HepG2 (cell line): ENCODE data around the gene ETFA. TPM values are rescaled to one million over a fixed set of nuclear protein-coding genes. Genes with fewer than 3 reads are reported as not detected.

Experiments used
- ATAC-seq: fragments of 200-7000 bp; cut with Tn5 transposase; 3 replicates; pipeline ENCODE4 v1.9.1; 2020; ENCODE audit warnings: mild to moderate bottlenecking, moderate library complexity
- BruUV-seq: library from RNA; stranded (reverse); fragments of 400-500 nt; replicated peaks from 2 replicates; lab custom pipeline; 2021; lab: Mats Ljungman, UMichigan
- CTCF ChIA-PET: fragments of 300-600 bp; formaldehyde crosslinking; extraction: SDS; loops from one replicate; lab custom pipeline; 2021; ENCODE audit warnings: low total read pairs, inconsistent platforms, low intra/inter-chr PET ratio; lab: Yijun Ruan, JAX
- POLR2A ChIA-PET: fragments of 350-600 bp; sonication (Branson Sonifier 250); formaldehyde crosslinking; loops from one replicate; lab custom pipeline; 2020; ENCODE audit warnings: antibody characterized with exemption, inconsistent platforms; lab: Yijun Ruan, JAX
- DNase-seq: peaks from one replicate; pipeline ENCODE4 v3.0.0-alpha.2; 2015; ENCODE audit warnings: low spot score
- FAIRE-seq: peaks from 3 replicates; lab custom pipeline; 2011; peaks lifted over from hg19 to GRCh38; lab: Jason Lieb, UNC
- H2AFZ ChIP-seq: one replicate; pipeline ENCODE4 v1.6.1; 2011; ENCODE audit warnings: low read length, inconsistent platforms
- H3K27ac ChIP-seq: fragments of 300-600 bp; 3 replicates; pipeline ENCODE4 v1.8.0; 2011; ENCODE audit warnings: mixed run types, mild to moderate bottlenecking, mixed read lengths, low read length, inconsistent platforms; ENCODE audit not compliant: insufficient read depth; ENCODE audit errors: extremely low read length
- H3K27me3 ChIP-seq, 2 experiments: fragments of 200-600 bp in 1 of 2; 2 replicates in 1 of 2; 3 replicates in 1 of 2; pipeline versions ENCODE4 v1.6.0 to v1.8.0; 2011; ENCODE audit warnings: low read length in 2 of 2, mild to moderate bottlenecking in 2 of 2, moderate library complexity in 2 of 2, inconsistent platforms in 1 of 2; ENCODE audit not compliant: insufficient read depth in 2 of 2, control insufficient read depth in 1 of 2
- H3K36me3 ChIP-seq, 2 experiments: fragments of 200-600 bp in 1 of 2; replicated peaks in 1 of 2; 2 replicates in 1 of 2; 3 replicates in 1 of 2; pipeline versions ENCODE4 v1.5.1 to v1.8.0; 2011; ENCODE audit warnings: low read length in 2 of 2, inconsistent platforms in 1 of 2; ENCODE audit not compliant: insufficient read depth in 2 of 2, control insufficient read depth in 1 of 2
- H3K4me1 ChIP-seq: 2 replicates; pipeline ENCODE4 v1.5.1; 2012; ENCODE audit warnings: low read length, inconsistent platforms; ENCODE audit not compliant: insufficient read depth
- H3K4me2 ChIP-seq: 2 replicates; pipeline ENCODE4 v1.6.0; 2011; ENCODE audit warnings: low read depth, low read length, inconsistent platforms
- H3K4me3 ChIP-seq, 3 experiments: fragments of 200-600 bp in 1 of 3; sonication (generic), shearing (Covaris generic) in 1 of 3; replicated peaks in 1 of 3; 2 replicates each; pipeline ENCODE4 v1.5.1; 2011 to 2016; ENCODE audit warnings: low read length in 3 of 3, inconsistent platforms in 2 of 3, low read depth in 2 of 3, mild to moderate bottlenecking in 2 of 3, control low read depth in 1 of 3, mixed read lengths in 1 of 3; ENCODE audit not compliant: insufficient read depth in 1 of 3
- H3K79me2 ChIP-seq: one replicate; pipeline ENCODE4 v1.6.1; 2011; ENCODE audit warnings: low read length, inconsistent platforms; ENCODE audit not compliant: insufficient read depth
- H3K9ac ChIP-seq: 2 replicates; pipeline ENCODE4 v1.6.0; 2011; ENCODE audit warnings: mild to moderate bottlenecking, low read depth, low read length, inconsistent platforms; ENCODE audit not compliant: insufficient read depth
- H3K9me3 ChIP-seq: 2 replicates; pipeline ENCODE4 v1.5.1; 2012; ENCODE audit warnings: mild to moderate bottlenecking, low read length
- H4K20me1 ChIP-seq: 2 replicates; pipeline ENCODE4 v1.6.0; 2011; ENCODE audit warnings: inconsistent platforms, mild to moderate bottlenecking, low read length, moderate library complexity; ENCODE audit not compliant: insufficient read depth
- CHD2 ChIP-seq: IDR thresholded peaks from 2 replicates; pipeline ENCODE4 v1.6.1; 2011; ENCODE audit warnings: low read depth, low read length, improper control_type of control experiment
- HMG20A ChIP-seq: IDR thresholded peaks from 2 replicates; pipeline ENCODE4 v1.6.1; 2016; ENCODE audit warnings: borderline replicate concordance
- MTA1 ChIP-seq: sonication (generic); formaldehyde crosslinking; IDR thresholded peaks from 2 replicates; pipeline ENCODE4 v1.4.0; 2020; ENCODE audit warnings: missing genetic modification reagents, mild to moderate bottlenecking, borderline replicate concordance
- SMAD1 ChIP-seq: sonication (generic); formaldehyde crosslinking; IDR thresholded peaks from 2 replicates; pipeline ENCODE4 v1.4.0; 2020; ENCODE audit warnings: missing genetic modification reagents, low read depth, mild to moderate bottlenecking, borderline replicate concordance
- ZNF256 ChIP-seq: sonication (generic); formaldehyde crosslinking; conservative IDR thresholded peaks from 2 replicates; pipeline ENCODE4 v1.4.0; 2020; ENCODE audit warnings: missing genetic modification reagents
- ZNF619 ChIP-seq: sonication (generic); formaldehyde crosslinking; IDR thresholded peaks from 2 replicates; pipeline ENCODE4 v1.4.0; 2020; ENCODE audit warnings: mild to moderate bottlenecking, missing genetic modification reagents
- WGBS: methylation state at CpG from one replicate; pipeline ENCODE4 v1.1.6; 2017; ENCODE audit warnings: low lambda C conversion rate; 5-methylcytosine and 5-hydroxymethylcytosine counted together
- in situ Hi-C: cut with HindIII; loops from 2 replicates; pipeline ENCODE4 v1.10.0; 2017; ENCODE audit warnings: low pct_unique_long_range_greater_than_20kb; ENCODE audit not compliant: extremely low pct_ligation_motif_present
- intact Hi-C: fragments of 100-400 bp; cut with micrococcal nuclease; formaldehyde crosslinking; loops from one replicate; pipeline ENCODE4 v1.10.0; 2022; ENCODE audit not compliant: unreplicated experiment
- polyA plus RNA-seq, 8 experiments: library from polyadenylated mRNA; depleted of rRNA in 3 of 8; stranded (reverse) in 7 of 8; unstranded in 1 of 8; fragments of >200 nt; fragmentation: Illumina TruSeq in 4 of 8; extraction: Trizol in 4 of 8; gene quantifications; 2 replicates each; pipeline versions ENCODE4 v1.2.1 to v1.2.3, GENCODE V29; 2011 to 2016; ENCODE audit warnings: low read depth in 4 of 8, missing spikeins in 1 of 8, mixed read lengths in 1 of 8; ENCODE audit not compliant: insufficient read depth in 1 of 8
- total RNA-seq, 5 experiments: library from RNA; depleted of rRNA; stranded (reverse); fragments of >200 nt; fragmentation: Illumina TruSeq; extraction: Trizol; gene quantifications; 2 replicates each; pipeline ENCODE4 v1.2.3, GENCODE V29; 2016; ENCODE audit warnings: low read depth in 1 of 5
- TF ChIP-seq, protein P1 (sequence below): sonication (generic); formaldehyde crosslinking; conservative IDR thresholded peaks from 2 replicates; pipeline ENCODE4 v1.8.1; 2023; ENCODE audit warnings: missing genetic modification reagents

Gene ETFA
- total and polyA plus RNA-seq, 2 of the 13 experiments (the other 11 are each of a cell fraction or from before 2014, with no cell fraction given): 291 to 396 TPM

DNA sequence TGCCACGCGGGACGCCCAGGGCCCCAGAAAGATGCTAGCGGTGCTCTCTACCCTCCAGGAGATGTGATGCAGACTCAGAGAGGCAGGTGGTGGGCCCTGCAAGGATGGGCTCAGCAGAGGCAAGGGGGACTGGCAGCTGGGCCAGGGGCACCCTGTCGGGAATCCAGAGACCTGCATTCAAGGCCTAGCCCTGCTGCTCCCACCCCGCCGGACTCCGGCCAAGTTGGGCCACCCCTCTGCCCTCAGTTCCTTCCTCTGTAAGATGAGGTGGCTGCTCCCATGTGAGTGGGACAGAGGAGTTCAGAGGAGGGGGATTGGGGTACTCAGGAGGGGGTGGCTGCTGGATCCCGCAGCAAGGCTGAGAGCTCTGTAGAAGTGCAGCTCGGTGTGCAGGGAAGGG is 135.2 kb downstream of the ETFA start (continued):
- TF ChIP-seq SMAD1 (CRISPR knock-in tag) (no peak), MTA1 (no peak), CHD2 (no peak), ZNF256 (CRISPR knock-in tag) (no peak)
- TF ChIP-seq, protein P1, sequence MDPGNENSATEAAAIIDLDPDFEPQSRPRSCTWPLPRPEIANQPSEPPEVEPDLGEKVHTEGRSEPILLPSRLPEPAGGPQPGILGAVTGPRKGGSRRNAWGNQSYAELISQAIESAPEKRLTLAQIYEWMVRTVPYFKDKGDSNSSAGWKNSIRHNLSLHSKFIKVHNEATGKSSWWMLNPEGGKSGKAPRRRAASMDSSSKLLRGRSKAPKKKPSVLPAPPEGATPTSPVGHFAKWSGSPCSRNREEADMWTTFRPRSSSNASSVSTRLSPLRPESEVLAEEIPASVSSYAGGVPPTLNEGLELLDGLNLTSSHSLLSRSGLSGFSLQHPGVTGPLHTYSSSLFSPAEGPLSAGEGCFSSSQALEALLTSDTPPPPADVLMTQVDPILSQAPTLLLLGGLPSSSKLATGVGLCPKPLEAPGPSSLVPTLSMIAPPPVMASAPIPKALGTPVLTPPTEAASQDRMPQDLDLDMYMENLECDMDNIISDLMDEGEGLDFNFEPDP (CRISPR knock-in tag): no peak

DNA sequence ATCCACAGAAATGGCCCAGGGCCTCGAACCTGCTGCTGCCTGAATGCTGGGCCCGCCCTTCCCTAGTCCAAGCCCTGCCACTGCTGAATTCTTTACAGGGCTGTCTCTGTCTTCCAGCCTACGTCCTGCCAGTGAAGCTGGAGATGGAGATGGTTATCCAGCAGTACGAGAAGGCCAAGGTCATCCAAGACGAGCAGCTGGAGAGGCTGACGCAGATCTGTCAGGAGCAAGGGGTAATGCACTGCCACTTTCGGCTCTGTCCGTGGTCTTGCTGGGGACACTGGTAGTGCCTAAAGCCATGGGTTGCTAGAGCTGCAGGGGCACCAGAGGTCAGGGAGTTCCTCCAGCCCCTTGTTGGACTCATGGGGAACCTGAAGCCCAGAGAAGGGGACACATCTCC is 135.8 kb downstream of the ETFA start:
- BruUV-seq: no TSS peak
- H4K20me1 ChIP-seq: no peaks in the 10 kb centered on the region
- H3K27ac ChIP-seq: no peak overlapping the region
- H3K9ac ChIP-seq: no peak overlapping the region
- H3K4me1 ChIP-seq: peaks cover 17% of the 10 kb centered on the region
- CTCF ChIA-PET: no interaction called here
- FAIRE-seq (no peak), ATAC-seq (no peak), DNase-seq (no peak)
- no peaks in the 10 kb centered on the region for H3K9me3 ChIP-seq
- no peaks in the 10 kb centered on the region for H3K36me3 ChIP-seq
- no CpG with 5 or more reads among the region's 8 CpGs for WGBS
- H2AFZ ChIP-seq: no peak overlapping the region
- POLR2A ChIA-PET: interaction anchor here (0.6 kb wide), 1 partner anchor 161 kb away, joined by 4 read pairs; the partner anchor contains the start of gene ISL2
- intact Hi-C loops (no loop called here), in situ Hi-C loops (no loop called here)
- peaks cover 9 to 71% of the 10 kb centered on the region in 2 experiments for H3K27me3 ChIP-seq
- H3K4me3 ChIP-seq: no peak overlapping the region
- no peak for TF ChIP-seq ZNF619
- TF ChIP-seq HMG20A (CRISPR knock-in tag): no peak
- no peak overlapping the region for H3K4me2 ChIP-seq
- no peaks in the 10 kb centered on the region for H3K79me2 ChIP-seq
